Lung (tissue), 4 donors: ENCODE measurements around the gene KRTAP10-8. TPM values are rescaled to one million over a fixed set of nuclear protein-coding genes. Genes with fewer than 3 reads are reported as not detected.

Experiments used
- polyA plus RNA-seq, 2 donors: library from polyadenylated mRNA; stranded (reverse); fragments of 200-250 nt; gene quantifications; one replicate each; pipeline ENCODE4 v1.2.1, GENCODE V29; 2013
- total RNA-seq, 2 donors: library from RNA; depleted of rRNA in 1 of 2; stranded (reverse); fragments of >200 nt in 1 of 2; gene quantifications; one replicate each; pipeline ENCODE4 v1.2.1, GENCODE V29; 2014 to 2021
- donor health status: Bipolar disorder and iron deficiency.
- donor health status: healthy.
- donor health status: DM: yes; HTN: yes; CAD: no.

Gene KRTAP10-8
- total and polyA plus RNA-seq, 4 donors = not detected

Other genes with a start within 250 kb of the KRTAP10-8 start
- 1 to 10 TPM; 2.8 to 3.6 TPM for gene LRRC3, start 156.6 kb upstream of the KRTAP10-8 start, total RNA-seq
- 1 to 10 TPM; 1.4 to 2.0 TPM for gene LRRC3, start 156.6 kb upstream of the KRTAP10-8 start, polyA plus RNA-seq
- gene KRTAP10-1, start 71.9 kb upstream of the KRTAP10-8 start, total RNA-seq = not detected
- not detected for gene KRTAP10-1, start 71.9 kb upstream of the KRTAP10-8 start, polyA plus RNA-seq
- gene KRTAP10-2, start 60.6 kb upstream of the KRTAP10-8 start, total RNA-seq = not detected
- not detected for gene KRTAP10-2, start 60.6 kb upstream of the KRTAP10-8 start, polyA plus RNA-seq
- gene KRTAP10-3, start 53.3 kb upstream of the KRTAP10-8 start, total RNA-seq = not detected
- not detected for gene KRTAP10-3, start 53.3 kb upstream of the KRTAP10-8 start, polyA plus RNA-seq
- gene KRTAP10-4, start 38.4 kb upstream of the KRTAP10-8 start, total RNA-seq = not detected
- not detected for gene KRTAP10-4, start 38.4 kb upstream of the KRTAP10-8 start, polyA plus RNA-seq
- gene KRTAP10-5, start 31.5 kb upstream of the KRTAP10-8 start, total RNA-seq = not detected
- not detected for gene KRTAP10-5, start 31.5 kb upstream of the KRTAP10-8 start, polyA plus RNA-seq
- not detected for gene KRTAP10-6, start 19.6 kb upstream of the KRTAP10-8 start, total RNA-seq
- not detected for gene KRTAP10-6, start 19.6 kb upstream of the KRTAP10-8 start, polyA plus RNA-seq
- gene KRTAP10-7, start 11.5 kb upstream of the KRTAP10-8 start, total RNA-seq = not detected
- gene KRTAP10-7, start 11.5 kb upstream of the KRTAP10-8 start, polyA plus RNA-seq = not detected
- gene KRTAP10-9, start 15.0 kb downstream of the KRTAP10-8 start, total RNA-seq = not detected
- not detected for gene KRTAP10-9, start 15.0 kb downstream of the KRTAP10-8 start, polyA plus RNA-seq
- gene KRTAP10-10, start 25.3 kb downstream of the KRTAP10-8 start, total RNA-seq = not detected
- not detected for gene KRTAP10-10, start 25.3 kb downstream of the KRTAP10-8 start, polyA plus RNA-seq
- gene KRTAP10-11, start 34.3 kb downstream of the KRTAP10-8 start, total RNA-seq = not detected
- not detected for gene KRTAP10-11, start 34.3 kb downstream of the KRTAP10-8 start, polyA plus RNA-seq
- not detected for gene KRTAP12-4, start 42.6 kb downstream of the KRTAP10-8 start, total RNA-seq
- gene KRTAP12-4, start 42.6 kb downstream of the KRTAP10-8 start, polyA plus RNA-seq = not detected
- not detected for gene KRTAP12-3, start 45.9 kb downstream of the KRTAP10-8 start, total RNA-seq
- not detected for gene KRTAP12-3, start 45.9 kb downstream of the KRTAP10-8 start, polyA plus RNA-seq
- gene KRTAP12-2, start 54.8 kb downstream of the KRTAP10-8 start, total RNA-seq = not detected
- not detected for gene KRTAP12-2, start 54.8 kb downstream of the KRTAP10-8 start, polyA plus RNA-seq
- gene KRTAP12-1, start 70.1 kb downstream of the KRTAP10-8 start, total RNA-seq = not detected
- not detected for gene KRTAP12-1, start 70.1 kb downstream of the KRTAP10-8 start, polyA plus RNA-seq
- gene KRTAP10-12, start 85.1 kb downstream of the KRTAP10-8 start, total RNA-seq = not detected
- not detected for gene KRTAP10-12, start 85.1 kb downstream of the KRTAP10-8 start, polyA plus RNA-seq
- gene TSPEAR, start 99.5 kb downstream of the KRTAP10-8 start, total RNA-seq = 1 to 10 TPM in 1 of 2 donors, under 1 TPM in 1; 0.43 to 2.1 TPM
- under 1 TPM; 0.02 to 0.12 TPM for gene TSPEAR, start 99.5 kb downstream of the KRTAP10-8 start, polyA plus RNA-seq
- gene UBE2G2, start 189.7 kb downstream of the KRTAP10-8 start, total RNA-seq = 10 to 100 TPM; 87.0 to 93.2 TPM
- gene UBE2G2, start 189.7 kb downstream of the KRTAP10-8 start, polyA plus RNA-seq = 10 to 100 TPM; 35.6 to 48.0 TPM
- gene SUMO3, start 206.0 kb downstream of the KRTAP10-8 start, total RNA-seq = 10 to 100 TPM; 45.5 to 86.5 TPM
- 10 to 100 TPM; 40.4 to 96.4 TPM for gene SUMO3, start 206.0 kb downstream of the KRTAP10-8 start, polyA plus RNA-seq